ENCODE results near the gene TRIM66. TPM values are rescaled to one million over a fixed set of nuclear protein-coding genes. Genes with fewer than 3 reads are reported as not detected.

Gene TRIM66
- total RNA-seq, 1 experiment from 2014 or later, result 14.0 TPM

GRCh38 chr11:8605971-8606563 lies 76.4 kb downstream of the TRIM66 start:
- Mint-ChIP-seq H3K4me1 (ENCODE audit: low read depth, unreplicated experiment) (peaks cover 12% of the 10 kb centered on the region), H3K27ac (ENCODE audit: unreplicated experiment) (no peak overlapping the region)
- CTCF ChIA-PET, result no interaction called here

GRCh38 chr11:8604078-8604723 lies 78.3 kb downstream of the TRIM66 start:
- TF ChIP-seq, protein P1, sequence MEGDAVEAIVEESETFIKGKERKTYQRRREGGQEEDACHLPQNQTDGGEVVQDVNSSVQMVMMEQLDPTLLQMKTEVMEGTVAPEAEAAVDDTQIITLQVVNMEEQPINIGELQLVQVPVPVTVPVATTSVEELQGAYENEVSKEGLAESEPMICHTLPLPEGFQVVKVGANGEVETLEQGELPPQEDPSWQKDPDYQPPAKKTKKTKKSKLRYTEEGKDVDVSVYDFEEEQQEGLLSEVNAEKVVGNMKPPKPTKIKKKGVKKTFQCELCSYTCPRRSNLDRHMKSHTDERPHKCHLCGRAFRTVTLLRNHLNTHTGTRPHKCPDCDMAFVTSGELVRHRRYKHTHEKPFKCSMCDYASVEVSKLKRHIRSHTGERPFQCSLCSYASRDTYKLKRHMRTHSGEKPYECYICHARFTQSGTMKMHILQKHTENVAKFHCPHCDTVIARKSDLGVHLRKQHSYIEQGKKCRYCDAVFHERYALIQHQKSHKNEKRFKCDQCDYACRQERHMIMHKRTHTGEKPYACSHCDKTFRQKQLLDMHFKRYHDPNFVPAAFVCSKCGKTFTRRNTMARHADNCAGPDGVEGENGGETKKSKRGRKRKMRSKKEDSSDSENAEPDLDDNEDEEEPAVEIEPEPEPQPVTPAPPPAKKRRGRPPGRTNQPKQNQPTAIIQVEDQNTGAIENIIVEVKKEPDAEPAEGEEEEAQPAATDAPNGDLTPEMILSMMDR (IDR thresholded peaks at IDR 0.05; ENCODE audit: unreplicated experiment), result peak; percentile 62

More at GRCh38 chr11:8605971-8606563, 76.4 kb downstream of the TRIM66 start:
- Mint-ChIP-seq H3K36me3 (ENCODE audit: insufficient read depth, unreplicated experiment) (no peaks in the 10 kb centered on the region), H3K9me3 (ENCODE audit: low read depth, unreplicated experiment) (no peaks in the 10 kb centered on the region), H3K27me3 (ENCODE audit: unreplicated experiment) (no peaks in the 10 kb centered on the region), H3K4me3 (ENCODE audit: low read depth, unreplicated experiment) (no peak overlapping the region)
- TF ChIP-seq, protein P1 (IDR thresholded peaks at IDR 0.05; ENCODE audit: unreplicated experiment), result no peak
- intact Hi-C loops (cut with micrococcal nuclease; ENCODE audit: unreplicated experiment), result no loop called here
- no peak for DNase-seq
- BruUV-seq (replicated peaks), result no TSS peak

GRCh38 chr11:8603696-8604077 lies 78.8 kb downstream of the TRIM66 start:
- intact Hi-C loops (cut with micrococcal nuclease; ENCODE audit: unreplicated experiment), result no loop called here
- no TSS peak for BruUV-seq (replicated peaks)

More at GRCh38 chr11:8604078-8604723, 78.3 kb downstream of the TRIM66 start:
- H3K27me3 Mint-ChIP-seq (ENCODE audit: unreplicated experiment), result peaks cover 1% of the 10 kb centered on the region
- peak; percentile 54 for DNase-seq
- BruUV-seq (replicated peaks), result no TSS peak
- intact Hi-C loops (cut with micrococcal nuclease; ENCODE audit: unreplicated experiment), result no loop called here
- H3K27ac Mint-ChIP-seq (ENCODE audit: unreplicated experiment), result no peak overlapping the region
- no peaks in the 10 kb centered on the region for H3K36me3 Mint-ChIP-seq (ENCODE audit: insufficient read depth, unreplicated experiment)
- no peak overlapping the region for H3K4me3 Mint-ChIP-seq (ENCODE audit: low read depth, unreplicated experiment)
- no peaks in the 10 kb centered on the region for H3K9me3 Mint-ChIP-seq (ENCODE audit: low read depth, unreplicated experiment)
- CTCF ChIA-PET, result no interaction called here
- peaks cover 12% of the 10 kb centered on the region for H3K4me1 Mint-ChIP-seq (ENCODE audit: low read depth, unreplicated experiment)

DNA sequence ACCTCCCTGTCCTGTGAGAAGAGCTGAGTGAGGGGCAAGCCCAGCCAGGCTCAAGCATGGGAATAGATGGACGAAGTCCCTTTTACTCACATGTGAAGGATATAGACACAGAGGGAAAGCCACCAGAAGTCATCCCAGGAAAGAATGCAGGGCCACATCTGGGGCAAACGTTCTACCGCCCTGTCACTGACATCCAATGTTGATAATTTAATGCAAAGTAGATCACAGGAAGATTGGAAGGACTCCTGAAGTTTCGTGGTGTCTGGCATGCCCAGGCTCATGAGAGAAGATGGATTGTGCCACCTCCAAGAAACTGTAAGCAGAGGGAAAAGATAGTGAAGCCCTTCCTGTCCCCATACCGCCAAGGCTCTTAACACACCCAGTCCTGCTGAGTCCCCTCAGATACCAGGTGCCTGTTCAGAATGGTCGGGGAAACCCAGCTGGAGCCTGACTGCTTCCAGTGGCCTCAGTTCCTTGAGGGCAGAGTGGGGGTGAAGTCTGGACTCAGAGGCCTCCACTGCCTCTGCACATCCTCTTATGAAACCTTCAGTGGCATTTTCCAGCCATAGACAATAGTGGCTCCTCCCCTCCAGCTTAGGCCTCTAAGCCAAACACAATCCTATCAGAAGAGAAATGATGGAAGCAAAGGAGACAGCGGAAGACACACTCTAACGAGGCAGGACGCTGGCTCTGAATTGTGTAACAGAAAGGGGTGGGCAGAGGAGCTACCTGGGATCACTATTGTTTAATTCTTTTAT lies 80.9 kb downstream of the TRIM66 start:
- CTCF ChIA-PET, result no interaction called here
- TF ChIP-seq, protein P1 (IDR thresholded peaks at IDR 0.05; ENCODE audit: unreplicated experiment), result no peak
- BruUV-seq (replicated peaks), result no TSS peak

More at GRCh38 chr11:8603696-8604077, 78.8 kb downstream of the TRIM66 start:
- H3K9me3 Mint-ChIP-seq (ENCODE audit: low read depth, unreplicated experiment), result no peaks in the 10 kb centered on the region
- no peak overlapping the region for H3K27ac Mint-ChIP-seq (ENCODE audit: unreplicated experiment)
- no peak for DNase-seq
- TF ChIP-seq, protein P1 (IDR thresholded peaks at IDR 0.05; ENCODE audit: unreplicated experiment), result no peak
- CTCF ChIA-PET, result no interaction called here
- no peaks in the 10 kb centered on the region for H3K36me3 Mint-ChIP-seq (ENCODE audit: insufficient read depth, unreplicated experiment)
- peaks cover 12% of the 10 kb centered on the region for H3K4me1 Mint-ChIP-seq (ENCODE audit: low read depth, unreplicated experiment)
- no peak overlapping the region for H3K4me3 Mint-ChIP-seq (ENCODE audit: low read depth, unreplicated experiment)
- peaks cover 6% of the 10 kb centered on the region for H3K27me3 Mint-ChIP-seq (ENCODE audit: unreplicated experiment)

More for the DNA sequence above, 80.9 kb downstream of the TRIM66 start:
- Mint-ChIP-seq H3K27me3 (ENCODE audit: unreplicated experiment) (peaks cover 28% of the 10 kb centered on the region), H3K27ac (ENCODE audit: unreplicated experiment) (no peak overlapping the region), H3K4me3 (ENCODE audit: low read depth, unreplicated experiment) (no peak overlapping the region), H3K4me1 (ENCODE audit: low read depth, unreplicated experiment) (peaks cover 12% of the 10 kb centered on the region), H3K9me3 (ENCODE audit: low read depth, unreplicated experiment) (no peaks in the 10 kb centered on the region), H3K36me3 (ENCODE audit: insufficient read depth, unreplicated experiment) (no peaks in the 10 kb centered on the region)
- DNase-seq, result no peak
- intact Hi-C loops (cut with micrococcal nuclease; ENCODE audit: unreplicated experiment), result no loop called here

Measured in Calu3 (cell line).